NCI-H2171 (cell line): ENCODE measurements around the gene FAM3A.
"Not testable (repeated sequence)": the region's sequence is repeated elsewhere in the genome, so short reads cannot be mapped to it uniquely, and the experiment has no call there.

ENCODE experiments used
- DNase-seq: peaks from one replicate; lab custom pipeline; 2025; lab: John Stamatoyannopoulos, UW

Gene FAM3A, protein sequence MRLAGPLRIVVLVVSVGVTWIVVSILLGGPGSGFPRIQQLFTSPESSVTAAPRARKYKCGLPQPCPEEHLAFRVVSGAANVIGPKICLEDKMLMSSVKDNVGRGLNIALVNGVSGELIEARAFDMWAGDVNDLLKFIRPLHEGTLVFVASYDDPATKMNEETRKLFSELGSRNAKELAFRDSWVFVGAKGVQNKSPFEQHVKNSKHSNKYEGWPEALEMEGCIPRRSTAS

GRCh38 chrX:154515966-154516655 is at the start of gene FAM3A:
Gene FAM3A (minus strand): TSS chrX:154516232. CDS start chrX:154515772, 460 bp downstream.
- peak; percentile 78 for DNase-seq

DNA sequence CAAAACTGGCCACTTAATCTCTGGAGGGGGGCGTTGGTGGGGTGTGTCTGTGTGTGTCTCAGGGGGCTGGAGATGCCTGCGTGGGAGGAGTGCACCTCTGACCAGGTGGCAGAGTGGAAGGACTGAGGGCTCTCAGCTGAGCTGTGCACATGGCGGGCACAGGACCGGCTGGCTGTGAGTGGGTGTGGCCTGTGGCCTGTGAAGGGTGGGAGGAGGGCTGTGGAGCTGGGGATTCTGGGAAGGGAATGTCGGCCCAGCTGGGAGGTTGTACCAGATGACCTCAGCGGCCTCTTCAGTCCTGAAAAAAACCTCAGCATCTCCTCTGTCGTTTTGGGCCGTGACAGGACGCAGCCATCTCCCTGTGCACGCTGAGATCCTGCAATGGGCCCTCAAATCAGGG is 46.3 kb upstream of the FAM3A start:
- DNase-seq = not testable (repeated sequence)

GRCh38 chrX:154560326-154560725 is 44.3 kb upstream of the FAM3A start:
- not testable (repeated sequence) for DNase-seq

DNA sequence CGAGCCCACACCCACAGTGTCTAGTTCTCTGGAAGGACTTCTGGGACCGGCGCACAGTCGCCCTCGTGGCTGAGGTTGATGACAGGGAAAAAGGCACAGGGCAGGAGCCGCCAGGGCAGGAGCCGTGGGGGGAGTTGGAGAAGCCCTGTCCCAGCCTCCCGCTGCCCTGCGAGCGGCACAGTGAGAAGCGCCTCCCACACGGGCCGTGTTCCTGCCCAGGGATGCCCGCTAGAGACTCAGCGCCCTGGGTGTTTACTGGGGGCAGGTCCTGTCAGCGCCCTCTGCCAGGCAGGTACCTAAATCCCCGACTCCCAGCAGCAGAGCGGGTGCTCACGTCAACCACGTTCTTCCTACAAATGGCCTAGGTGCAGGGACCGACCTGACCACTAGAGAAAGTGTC is 42.9 kb upstream of the FAM3A start:
- not testable (repeated sequence) for DNase-seq

DNA sequence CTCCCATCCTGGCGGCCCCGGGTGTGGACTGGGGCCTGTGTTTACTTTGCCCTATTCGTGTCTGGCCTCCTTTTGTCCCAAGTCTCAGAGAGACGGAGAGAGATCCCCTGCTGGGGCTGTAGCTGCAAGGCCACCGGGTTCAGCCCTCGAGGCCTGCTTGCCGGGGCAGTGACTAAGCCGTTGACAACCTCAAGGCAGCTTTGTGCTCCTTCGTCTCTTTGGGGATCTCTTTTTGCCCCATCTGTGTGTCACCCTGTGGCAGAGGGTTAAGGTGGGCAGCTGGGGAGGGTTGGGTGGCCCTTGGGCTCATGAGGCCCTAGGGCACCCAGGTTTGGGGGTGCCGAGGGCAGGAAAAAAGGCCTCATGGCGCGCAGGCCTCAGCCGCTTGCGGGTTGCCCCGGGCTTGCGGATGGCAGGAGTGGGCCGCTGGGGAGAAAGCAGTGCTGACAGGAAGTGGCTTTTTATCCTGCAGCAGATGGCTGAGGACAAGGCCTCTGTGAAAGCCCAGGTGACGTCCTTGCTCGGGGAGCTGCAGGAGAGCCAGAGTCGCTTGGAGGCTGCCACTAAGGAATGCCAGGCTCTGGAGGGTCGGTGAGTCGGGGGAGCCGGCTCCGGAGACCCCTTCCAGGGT is 42.1 kb upstream of the FAM3A start:
- DNase-seq = not testable (repeated sequence)

- not testable (repeated sequence) for DNase-seq
These were observed 36.2 kb upstream of the FAM3A start for GRCh38 chrX:154552112-154552806.

- no peak for DNase-seq
These were observed 33.7 kb upstream of the FAM3A start for GRCh38 chrX:154549766-154550165.

DNA sequence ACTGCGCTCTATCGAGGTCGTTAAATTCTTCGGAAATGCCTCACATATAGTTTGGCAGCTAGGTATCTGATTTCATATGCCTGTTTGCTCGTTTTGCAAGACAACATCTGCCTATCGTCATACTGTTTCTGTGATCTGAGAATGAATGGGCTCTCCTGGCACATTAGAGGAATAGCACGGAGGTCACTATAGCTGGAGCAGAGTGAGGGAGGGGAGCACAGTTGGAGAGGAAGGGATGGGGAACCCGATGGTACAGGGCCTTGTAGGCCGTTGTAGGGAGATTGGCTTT is 31.9 kb upstream of the FAM3A start:
- DNase-seq = no peak

DNA sequence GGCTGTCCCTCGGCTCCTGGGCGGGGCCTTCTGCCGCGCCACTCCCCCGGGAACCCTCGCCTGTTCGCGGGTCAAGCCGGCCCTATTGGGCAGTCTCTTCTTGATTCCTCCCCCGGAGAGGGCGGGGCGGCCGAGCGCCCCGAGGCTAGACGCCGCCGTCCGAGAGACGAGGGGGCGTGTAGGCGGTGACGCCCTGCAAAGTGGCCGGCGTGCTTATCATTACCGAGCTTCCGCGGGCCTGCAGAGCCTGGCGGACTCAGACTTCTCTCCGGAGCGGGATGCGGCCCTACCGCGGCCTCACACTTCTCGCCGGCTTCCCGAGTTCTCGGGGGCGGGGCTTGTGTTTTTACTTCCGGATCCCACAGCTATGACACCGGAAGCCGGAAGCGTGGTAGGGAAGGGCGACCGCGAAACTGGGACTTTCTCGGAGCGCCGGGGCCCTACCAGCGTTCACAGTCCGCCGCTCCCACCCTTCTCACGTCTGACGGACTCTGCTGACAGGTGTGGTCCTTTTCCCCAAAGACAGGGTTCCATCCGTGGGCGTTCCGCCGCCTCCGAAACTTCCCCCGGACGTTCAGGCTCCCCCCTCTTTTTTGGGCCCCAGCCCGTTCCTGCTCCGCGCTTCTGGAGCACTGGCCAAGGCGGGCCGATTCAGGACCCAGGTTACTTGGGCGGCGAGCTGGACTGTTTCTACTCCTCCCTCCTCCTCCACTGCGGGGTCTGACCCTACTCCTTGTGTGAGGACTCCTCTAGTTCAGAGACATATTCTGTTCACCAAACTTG is 31.4 kb upstream of the FAM3A start, which contains the start of gene IKBKG:
Gene IKBKG, plus strand, starts transcription at position 376 of the 783 bp plus-strand sequence. CDS start 4,383 bp downstream, outside the sequence.
- peak; percentile 83 for DNase-seq

- DNase-seq = peak; percentile 54
These were observed 30.6 kb upstream of the FAM3A start, which contains the start of gene G6PD for GRCh38 chrX:154546354-154547244. Gene G6PD (minus strand): TSS chrX:154546846. CDS start chrX:154546155, 691 bp downstream.

DNA sequence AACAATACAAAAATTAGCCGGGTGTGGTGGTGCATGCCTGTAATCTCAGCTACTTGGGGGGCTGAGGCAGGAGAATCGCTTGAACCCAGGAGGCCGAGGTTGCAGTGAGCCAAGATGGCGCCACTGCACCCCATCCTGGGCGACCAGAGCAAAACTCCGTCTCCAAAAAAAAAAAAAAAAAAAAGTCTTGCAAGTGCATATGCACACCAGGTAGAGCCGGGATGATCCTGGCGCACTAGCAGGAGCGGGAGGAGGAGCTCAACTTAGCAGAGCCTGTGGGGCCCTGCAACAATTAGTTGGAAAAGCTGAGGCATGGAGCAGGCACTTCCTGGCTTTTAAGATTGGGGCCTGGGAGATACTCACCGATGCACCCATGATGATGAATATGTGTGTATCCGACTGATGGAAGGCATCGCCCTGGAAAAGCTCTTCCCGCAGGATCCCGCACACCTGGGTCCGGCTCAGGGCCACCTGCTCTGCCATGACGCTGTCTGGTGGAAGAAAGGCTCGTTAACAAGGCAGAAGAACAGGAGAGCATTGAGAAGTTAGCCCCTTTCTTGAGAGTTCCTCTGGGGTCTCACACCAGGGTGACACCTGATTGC is 29.7 kb upstream of the FAM3A start:
- DNase-seq = no peak

- DNase-seq = no peak
These were observed 26.8 kb upstream of the FAM3A start for GRCh38 chrX:154542723-154543424.

- no peak for DNase-seq
These were observed 26.1 kb upstream of the FAM3A start for GRCh38 chrX:154541896-154542722.

- no peak for DNase-seq
These were observed 25.5 kb upstream of the FAM3A start for GRCh38 chrX:154541589-154541895.

GRCh38 chrX:154540897-154541535 is 25.0 kb upstream of the FAM3A start:
- DNase-seq = no peak

DNA sequence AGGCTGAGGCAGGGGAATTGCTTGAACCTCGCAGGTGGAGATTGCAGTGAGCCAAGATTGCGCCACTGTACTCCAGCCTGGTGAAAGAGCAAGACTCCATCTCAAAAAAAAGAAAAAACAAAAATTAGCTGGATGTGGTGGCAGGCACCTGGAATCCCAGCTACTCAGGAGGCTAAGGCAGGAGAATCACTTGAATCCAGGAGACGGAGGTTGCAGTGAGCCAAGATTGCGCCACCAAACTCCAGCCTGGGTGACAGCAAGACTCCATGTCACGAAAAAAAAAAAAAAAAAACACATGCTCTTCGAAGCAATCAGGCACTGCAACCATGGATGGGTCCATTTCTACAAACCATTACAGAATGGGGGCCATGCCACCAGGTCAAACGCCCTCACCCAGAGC is 24.3 kb upstream of the FAM3A start:
- not testable (repeated sequence) for DNase-seq

DNA sequence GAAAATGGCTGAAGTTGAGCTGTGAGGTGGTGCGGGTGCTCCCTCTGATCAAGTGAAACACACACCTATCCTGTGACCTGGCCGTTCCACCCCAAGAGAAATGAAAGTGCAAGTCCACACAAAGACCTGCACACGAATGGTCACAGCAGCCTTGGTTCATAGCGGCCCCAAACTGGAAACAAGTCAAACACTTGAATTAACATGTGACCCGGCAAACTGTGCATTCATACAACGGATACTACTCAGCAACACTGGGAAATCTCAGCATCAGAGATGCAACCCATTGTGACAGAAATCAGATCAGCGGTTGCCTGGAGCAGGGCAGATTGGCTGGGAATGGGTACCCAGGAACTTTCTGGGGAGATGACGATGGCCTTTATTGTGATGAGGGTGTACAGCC is 23.0 kb upstream of the FAM3A start:
- DNase-seq = no peak

DNA sequence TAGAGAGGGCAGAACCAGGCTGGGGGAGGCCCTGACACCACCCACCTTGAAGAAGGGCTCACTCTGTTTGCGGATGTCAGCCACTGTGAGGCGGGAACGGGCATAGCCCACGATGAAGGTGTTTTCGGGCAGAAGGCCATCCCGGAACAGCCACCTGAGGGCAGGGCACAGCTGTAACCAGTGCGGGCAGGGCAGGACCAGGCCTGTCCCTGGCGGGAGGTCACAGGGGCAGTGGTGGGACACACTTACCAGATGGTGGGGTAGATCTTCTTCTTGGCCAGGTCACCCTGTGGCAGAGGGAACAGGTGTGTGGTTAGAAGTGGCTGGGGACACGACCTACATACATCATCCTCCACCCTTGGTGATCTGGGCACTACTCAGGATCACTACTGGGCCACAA is 19.9 kb upstream of the FAM3A start:
- no peak for DNase-seq
